ENCODE data around the gene RBMS1.
A peak's percentile ranks its signal among the peaks of the same experiment; 100 is the strongest.

The RBMS1 gene

DNA sequence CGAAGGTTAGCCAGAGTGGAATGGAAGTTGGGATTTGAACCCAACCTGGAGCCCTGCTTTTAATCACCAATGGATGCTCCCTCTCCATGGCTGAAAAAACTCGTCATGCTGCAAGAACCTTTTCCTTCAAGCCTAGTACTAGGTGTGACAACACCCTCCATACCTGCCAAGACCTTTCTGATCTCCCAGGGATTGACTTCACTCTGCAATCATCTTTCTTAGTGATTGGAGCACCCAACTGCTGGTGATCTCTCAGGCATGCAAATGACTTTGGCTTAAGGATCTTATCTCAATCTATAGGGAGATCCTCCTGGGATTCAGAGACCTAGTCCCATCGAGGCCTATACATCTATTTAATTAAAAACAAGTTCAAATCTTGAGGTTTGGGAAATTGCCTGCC lies 270.0 kb downstream of the RBMS1 start:
- Histone ChIP-seq H3K79me2 (ENCODE audit: insufficient read depth, low read length) (no peaks in the 10 kb centered on the region), H3K9me2 (replicated peaks; ENCODE audit: low read depth, low read length) (no peaks in the 10 kb centered on the region), H3K4me2 (ENCODE audit: low read depth, low read length, poor library complexity, severe bottlenecking) (peak overlapping the region; percentile 16), H3K4me3 (ENCODE audit: low read length, poor library complexity, severe bottlenecking) (no peak overlapping the region), H2AFZ (ENCODE audit: low read length) (no peak overlapping the region), H3F3A (ENCODE audit: low read depth) (no peaks in the 10 kb centered on the region), H4K20me1 (ENCODE audit: insufficient read depth, low read length, poor library complexity, severe bottlenecking) (no peaks in the 10 kb centered on the region), H3K4me1 (ENCODE audit: insufficient read depth, low read length, poor library complexity, severe bottlenecking) (peaks cover 41% of the 10 kb centered on the region), H3K27me3 (ENCODE audit: insufficient read depth, low read length, poor library complexity, severe bottlenecking) (no peaks in the 10 kb centered on the region), H3K9ac (ENCODE audit: low read depth, low read length, poor library complexity, severe bottlenecking) (no peak overlapping the region), H3K36me3 (ENCODE audit: insufficient read depth, low read length) (no peaks in the 10 kb centered on the region), H3K9me3 (ENCODE audit: insufficient read depth, low read depth, low read length) (no peaks in the 10 kb centered on the region)
- no peak for TF ChIP-seq EZH2phosphoT487 (IDR thresholded peaks at IDR 0.05; ENCODE audit: borderline replicate concordance)
- TF ChIP-seq, protein P1, sequence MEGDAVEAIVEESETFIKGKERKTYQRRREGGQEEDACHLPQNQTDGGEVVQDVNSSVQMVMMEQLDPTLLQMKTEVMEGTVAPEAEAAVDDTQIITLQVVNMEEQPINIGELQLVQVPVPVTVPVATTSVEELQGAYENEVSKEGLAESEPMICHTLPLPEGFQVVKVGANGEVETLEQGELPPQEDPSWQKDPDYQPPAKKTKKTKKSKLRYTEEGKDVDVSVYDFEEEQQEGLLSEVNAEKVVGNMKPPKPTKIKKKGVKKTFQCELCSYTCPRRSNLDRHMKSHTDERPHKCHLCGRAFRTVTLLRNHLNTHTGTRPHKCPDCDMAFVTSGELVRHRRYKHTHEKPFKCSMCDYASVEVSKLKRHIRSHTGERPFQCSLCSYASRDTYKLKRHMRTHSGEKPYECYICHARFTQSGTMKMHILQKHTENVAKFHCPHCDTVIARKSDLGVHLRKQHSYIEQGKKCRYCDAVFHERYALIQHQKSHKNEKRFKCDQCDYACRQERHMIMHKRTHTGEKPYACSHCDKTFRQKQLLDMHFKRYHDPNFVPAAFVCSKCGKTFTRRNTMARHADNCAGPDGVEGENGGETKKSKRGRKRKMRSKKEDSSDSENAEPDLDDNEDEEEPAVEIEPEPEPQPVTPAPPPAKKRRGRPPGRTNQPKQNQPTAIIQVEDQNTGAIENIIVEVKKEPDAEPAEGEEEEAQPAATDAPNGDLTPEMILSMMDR (conservative IDR thresholded peaks at IDR 0.05; ENCODE audit: low read length): no peak

DNA sequence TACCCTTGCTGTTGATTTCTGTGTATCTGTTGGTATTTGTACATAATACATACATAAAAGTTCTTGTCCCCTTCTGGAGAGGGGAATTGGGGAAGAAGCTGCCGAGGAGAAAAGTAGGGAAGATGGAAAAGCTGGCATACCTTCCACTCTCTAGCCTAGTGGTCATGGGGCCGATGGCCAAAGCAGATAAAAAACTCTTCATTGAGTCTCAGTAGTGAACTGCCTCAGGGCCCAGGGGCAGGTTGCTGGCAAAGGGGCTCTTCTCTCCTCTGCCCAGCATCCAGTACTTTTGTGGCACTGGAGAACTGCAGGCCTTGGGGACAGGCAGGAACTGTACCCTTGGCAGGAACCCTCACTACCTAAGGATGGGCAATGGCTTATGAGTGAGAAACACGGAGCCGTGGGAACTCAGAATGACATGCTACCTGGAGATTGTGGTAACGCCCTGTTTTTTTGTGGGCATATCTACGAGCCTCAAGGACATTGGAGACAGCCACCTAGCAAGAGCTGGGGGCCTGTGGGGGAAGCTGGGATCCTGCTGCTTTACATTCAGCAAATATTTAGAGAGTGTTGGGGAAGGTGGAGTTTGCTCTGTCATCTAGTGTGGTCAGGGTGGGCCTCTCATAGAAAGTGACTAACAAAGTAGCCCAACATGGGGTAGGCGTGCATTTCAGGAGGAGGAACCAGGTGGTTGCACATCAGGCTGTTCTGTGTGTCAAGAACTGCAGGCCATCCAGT lies 270.9 kb downstream of the RBMS1 start:
- H3K36me3 ChIP-seq (ENCODE audit: insufficient read depth, low read length): no peaks in the 10 kb centered on the region
- no peaks in the 10 kb centered on the region for H3K27me3 ChIP-seq (ENCODE audit: insufficient read depth, low read length, poor library complexity, severe bottlenecking)
- no peak overlapping the region for H2AFZ ChIP-seq (ENCODE audit: low read length)
- H4K20me1 ChIP-seq (ENCODE audit: insufficient read depth, low read length, poor library complexity, severe bottlenecking): no peaks in the 10 kb centered on the region
- no peaks in the 10 kb centered on the region for H3F3A ChIP-seq (ENCODE audit: low read depth)
- H3K4me1 ChIP-seq (ENCODE audit: insufficient read depth, low read length, poor library complexity, severe bottlenecking): peaks cover 41% of the 10 kb centered on the region
- no peaks in the 10 kb centered on the region for H3K9me3 ChIP-seq (ENCODE audit: insufficient read depth, low read depth, low read length)
- no peaks in the 10 kb centered on the region for H3K79me2 ChIP-seq (ENCODE audit: insufficient read depth, low read length)
- H3K9ac ChIP-seq (ENCODE audit: low read depth, low read length, poor library complexity, severe bottlenecking): no peak overlapping the region
- H3K4me2 ChIP-seq (ENCODE audit: low read depth, low read length, poor library complexity, severe bottlenecking): no peak overlapping the region
- H3K9me2 ChIP-seq (replicated peaks; ENCODE audit: low read depth, low read length): no peaks in the 10 kb centered on the region
- no peak for TF ChIP-seq EZH2phosphoT487 (IDR thresholded peaks at IDR 0.05; ENCODE audit: borderline replicate concordance)
- TF ChIP-seq, protein P1 (conservative IDR thresholded peaks at IDR 0.05; ENCODE audit: low read length): no peak
- no peak overlapping the region for H3K4me3 ChIP-seq (ENCODE audit: low read length, poor library complexity, severe bottlenecking)
